SIG-M5 (cell line): ENCODE data around the gene L1CAM.
"Not testable (repeated sequence)": the region's sequence is repeated elsewhere in the genome, so short reads cannot be mapped to it uniquely, and the experiment has no call there.

ENCODE experiments used
- DNase-seq: peaks from one replicate; lab custom pipeline; 2025; lab: John Stamatoyannopoulos, UW

L1CAM gene

DNA sequence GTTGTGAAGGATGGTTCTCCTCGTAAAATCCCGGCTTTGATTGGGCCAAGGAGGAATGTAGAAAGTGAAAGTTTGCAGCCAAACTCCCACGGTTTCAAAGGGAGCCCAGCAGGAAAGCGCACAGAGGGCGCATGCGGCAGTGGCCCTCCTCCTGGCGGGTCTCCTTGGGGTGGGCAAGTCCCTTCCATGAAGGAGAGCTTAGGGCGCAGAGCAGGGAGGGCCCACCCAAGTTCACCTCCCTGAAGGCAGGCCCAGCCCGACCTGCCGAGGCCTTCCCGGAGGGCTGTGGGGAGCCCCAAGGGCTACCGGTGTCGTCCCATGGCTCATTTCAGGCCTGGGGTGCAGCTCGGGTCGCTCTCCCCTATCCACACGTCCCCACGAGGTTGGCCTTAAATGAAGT lies 57.7 kb downstream of the L1CAM start:
- no peak for DNase-seq

DNA sequence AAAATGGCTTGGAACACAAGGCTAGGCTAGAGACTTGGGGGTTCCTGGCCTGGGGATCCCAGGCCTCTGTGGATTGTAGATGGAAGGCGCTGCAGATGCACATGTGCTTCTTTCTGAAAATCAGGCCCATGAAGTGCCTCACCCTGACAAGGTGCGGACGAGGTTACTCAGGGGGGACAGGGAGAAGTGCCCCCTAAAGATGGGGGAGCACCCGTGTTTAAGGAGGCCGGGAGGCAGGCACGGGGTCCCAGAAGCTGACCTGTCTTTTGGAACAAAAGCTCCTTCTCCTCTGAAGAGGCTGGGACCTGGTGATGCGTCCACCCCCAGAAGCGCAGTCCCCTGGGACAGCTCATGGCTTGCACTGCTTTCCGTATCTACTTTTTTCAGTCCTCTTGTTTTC lies 58.1 kb downstream of the L1CAM start:
- no peak for DNase-seq

DNA sequence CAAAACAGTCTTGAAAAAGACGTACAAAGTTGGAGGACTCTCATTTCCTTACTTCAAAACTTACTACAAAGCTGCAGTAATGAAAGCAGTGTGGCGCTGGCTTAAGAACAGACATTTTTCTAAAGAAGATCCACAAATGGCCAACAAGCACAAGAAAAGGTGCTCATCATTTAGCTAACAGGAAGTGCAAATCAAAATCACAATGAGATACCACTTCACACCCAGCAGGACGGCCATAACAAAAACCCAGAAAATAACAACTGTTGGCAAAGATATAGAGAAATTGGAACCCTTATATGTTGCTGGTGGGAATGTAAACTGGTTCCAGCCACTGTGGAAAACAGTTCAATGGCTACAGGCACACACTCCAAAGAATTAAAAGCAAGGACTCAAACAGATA lies 59.0 kb downstream of the L1CAM start:
- DNase-seq: no peak

DNA sequence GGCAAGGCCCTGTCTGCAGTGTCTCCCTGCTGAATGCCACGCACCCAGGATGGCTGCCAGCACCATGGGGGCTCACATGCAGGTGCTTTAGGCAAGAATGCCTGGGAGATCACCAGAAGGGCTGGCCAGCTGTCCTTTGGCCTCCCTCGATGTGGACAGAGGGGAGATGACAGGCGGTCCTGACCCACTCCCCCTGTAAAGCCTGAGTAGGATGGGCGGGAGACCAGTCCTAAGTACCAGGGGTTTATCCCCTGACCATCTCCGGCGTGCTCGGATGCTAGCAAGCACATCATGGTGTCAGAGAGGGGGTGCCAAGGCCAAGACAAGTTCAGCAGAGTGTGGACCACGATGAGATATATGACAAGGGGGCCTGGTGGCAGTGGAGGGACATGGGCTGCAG lies 60.9 kb downstream of the L1CAM start:
- no peak for DNase-seq

DNA sequence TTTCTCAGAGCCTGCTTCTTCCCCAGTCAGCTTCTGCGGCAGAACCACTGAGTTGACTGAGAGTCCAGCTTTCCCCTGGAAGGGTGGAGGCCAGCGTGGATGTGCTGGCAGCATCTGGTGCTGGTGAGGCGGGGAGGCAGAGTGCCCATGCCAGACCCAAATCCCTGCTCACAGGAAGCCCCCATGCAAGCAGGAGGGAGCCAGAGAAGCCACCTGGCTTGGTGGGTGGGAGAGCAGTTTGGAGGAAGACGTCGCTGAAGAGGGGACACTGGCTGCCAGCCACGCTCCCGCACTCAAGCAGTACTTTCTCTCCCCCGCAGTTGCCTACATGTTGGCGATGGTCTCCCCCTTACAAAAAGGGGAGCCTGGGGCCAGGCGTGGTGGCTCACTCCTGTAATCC lies 61.6 kb downstream of the L1CAM start:
- no peak for DNase-seq

DNA sequence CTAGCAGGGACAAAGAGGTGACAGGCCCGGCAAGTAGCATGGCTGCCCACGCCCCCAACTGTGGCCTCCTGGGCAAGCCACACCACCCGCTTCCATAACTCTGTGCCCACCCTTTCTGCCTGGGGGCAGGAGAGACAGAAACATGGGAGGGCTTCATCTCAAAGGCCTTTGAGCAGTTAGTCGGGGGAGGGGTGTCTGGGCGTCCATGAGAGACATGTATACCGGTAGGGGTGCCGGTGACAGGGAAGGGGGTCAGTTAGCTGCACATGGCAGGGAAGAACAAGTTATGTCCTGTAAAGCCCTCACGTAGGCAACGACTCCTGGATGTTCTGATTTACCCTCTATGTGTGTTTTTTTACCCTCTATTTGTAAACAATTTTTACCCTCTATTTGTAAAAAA lies 64.9 kb downstream of the L1CAM start:
- no peak for DNase-seq

DNA sequence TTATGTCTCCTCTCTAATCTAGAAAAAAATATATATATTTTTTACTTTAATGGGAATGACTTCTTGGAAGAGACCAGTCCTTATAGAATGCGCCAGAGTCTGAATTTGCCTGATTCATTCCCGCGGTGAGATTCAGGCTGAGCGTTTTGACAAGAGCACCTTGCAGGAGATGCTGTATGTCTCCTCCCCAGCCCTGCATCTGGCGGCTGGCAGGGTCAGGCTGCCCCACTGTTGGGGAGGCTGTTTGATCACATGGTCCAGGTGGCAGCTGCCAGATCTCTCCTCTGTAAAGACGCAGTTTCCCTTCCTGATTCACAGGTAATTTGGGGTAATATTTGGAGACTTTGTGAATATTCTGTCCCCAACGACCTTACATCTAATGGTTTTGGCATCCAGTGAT lies 65.4 kb downstream of the L1CAM start:
- DNase-seq: no peak

DNA sequence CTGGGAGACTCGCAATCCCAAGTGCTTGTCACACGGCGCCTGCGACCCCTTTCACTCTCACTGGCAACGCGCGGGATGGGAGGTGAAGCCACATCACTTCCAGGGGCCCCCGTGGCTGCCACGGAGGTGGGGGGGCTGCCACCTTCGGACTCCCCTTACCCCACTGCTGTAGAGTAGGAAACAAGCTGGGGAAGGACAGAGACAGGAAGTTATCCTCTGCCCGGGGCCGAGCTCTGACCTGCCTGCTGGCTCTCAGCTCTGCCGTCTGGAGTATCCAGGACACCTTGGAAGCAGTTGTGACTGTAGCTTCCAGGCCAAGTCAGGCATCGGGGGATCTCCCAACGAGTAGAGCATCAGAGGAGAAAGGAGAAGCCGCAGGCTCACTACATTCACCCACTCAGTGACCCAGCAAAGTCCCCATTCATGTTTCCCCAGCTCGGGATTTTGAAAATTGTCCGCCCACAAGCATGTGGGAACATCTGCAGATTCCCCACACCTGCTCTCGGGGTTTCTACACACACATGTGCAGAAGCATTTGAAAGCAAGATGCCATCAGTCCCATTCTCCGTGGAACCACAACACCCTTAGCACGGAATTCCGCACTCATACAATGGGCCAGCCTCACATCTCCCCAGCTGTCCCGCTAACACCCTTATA lies 66.5 kb downstream of the L1CAM start:
- DNase-seq: no peak

DNA sequence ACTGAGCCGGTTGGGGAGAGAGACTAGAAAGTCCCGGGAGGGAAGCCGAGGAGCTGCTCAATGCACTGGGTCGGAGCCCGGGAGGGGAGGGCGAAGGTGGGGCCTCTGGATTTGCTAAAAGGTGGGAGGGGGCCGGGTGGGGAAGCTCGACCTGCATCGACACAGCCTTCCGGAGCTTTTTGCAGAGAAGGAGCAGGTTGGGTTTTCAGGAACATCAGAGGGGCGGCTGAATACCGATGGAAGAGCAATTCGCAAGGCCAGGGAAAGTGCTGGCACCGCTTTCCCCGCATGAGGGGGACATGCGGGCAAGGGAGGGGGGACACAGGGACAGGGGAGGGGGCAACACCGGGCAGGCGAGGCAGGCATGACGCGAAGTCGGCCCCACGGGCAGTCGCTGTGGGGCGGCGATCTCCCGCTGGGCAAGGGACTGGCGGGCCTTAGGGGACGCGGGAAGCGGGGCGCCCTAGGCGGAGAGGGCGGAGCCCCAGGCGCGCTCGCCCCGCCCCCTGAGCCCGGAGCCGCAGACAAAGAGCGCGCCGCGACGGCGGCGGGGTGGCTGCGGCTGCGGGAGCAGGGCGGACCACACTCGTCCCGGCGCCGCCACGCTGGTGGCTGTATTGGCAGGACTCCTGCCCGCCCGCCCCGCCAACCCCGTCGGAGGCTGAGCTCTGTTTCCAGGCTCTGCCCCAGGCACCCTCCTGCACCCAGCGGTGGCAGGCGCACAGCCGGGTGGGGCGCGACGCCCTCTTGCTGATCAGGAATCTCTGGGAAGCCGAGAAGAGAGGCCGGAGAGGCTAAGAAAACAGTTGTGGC lies 67.2 kb downstream of the L1CAM start:
- DNase-seq: no peak

DNA sequence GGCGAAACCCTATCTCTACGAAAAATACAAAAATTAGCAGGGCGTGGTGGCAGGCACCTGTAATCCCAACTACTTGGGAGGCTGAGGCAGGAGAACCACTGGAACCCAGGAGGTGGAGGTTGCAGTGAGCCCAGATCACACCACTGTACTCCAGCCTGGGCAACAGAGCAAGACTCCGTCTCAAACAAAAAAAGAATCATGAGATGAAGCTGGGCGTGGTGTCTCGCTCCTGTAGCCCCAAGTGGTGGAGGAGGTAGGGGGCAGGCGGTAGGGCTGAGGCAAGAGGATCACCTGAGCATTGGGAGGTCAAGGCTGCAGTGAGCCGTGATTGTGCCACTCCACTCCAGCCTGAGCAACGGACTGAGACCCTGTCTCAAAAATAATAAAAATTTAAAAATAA lies 67.9 kb downstream of the L1CAM start:
- not testable (repeated sequence) for DNase-seq

DNA sequence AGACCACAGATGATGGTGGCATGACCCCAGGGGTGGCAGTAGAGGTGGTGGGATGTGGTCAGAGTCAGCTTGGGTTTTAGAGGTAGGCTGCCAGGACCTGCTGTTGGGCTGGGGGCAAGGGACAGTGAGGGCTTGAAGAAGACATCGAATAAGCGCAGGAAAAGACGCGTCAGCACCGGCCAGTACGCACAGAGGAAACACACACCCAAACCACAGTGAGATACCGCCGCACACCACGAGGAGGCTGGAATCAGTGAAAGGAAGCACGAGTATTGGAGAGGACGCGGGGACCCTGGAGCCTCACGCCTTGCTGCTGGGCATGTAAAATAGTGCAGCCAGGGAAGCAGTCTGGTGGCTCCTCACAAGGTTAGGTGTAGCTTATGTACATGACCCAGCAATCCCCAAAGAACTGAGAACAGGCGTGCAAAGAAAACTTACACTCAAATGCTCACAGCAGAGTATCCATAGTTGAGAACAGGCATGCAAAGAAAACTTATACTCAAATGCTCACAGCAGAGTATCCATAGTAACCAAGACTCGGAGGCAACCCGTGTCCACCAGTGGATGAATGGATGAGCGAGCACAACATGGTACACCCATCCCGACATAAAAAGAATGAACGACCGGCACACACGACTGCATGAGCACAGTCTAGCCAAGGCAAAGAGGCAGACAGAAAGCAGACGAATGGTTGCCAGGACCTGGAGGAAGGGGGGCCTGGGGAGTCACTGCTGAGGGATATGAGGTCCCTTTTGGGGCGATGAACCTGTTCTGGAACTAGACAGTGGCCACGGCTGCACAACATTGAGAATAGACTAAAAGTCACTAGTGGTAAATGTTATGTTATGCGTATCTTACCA lies 68.9 kb downstream of the L1CAM start:
- DNase-seq: no peak

DNA sequence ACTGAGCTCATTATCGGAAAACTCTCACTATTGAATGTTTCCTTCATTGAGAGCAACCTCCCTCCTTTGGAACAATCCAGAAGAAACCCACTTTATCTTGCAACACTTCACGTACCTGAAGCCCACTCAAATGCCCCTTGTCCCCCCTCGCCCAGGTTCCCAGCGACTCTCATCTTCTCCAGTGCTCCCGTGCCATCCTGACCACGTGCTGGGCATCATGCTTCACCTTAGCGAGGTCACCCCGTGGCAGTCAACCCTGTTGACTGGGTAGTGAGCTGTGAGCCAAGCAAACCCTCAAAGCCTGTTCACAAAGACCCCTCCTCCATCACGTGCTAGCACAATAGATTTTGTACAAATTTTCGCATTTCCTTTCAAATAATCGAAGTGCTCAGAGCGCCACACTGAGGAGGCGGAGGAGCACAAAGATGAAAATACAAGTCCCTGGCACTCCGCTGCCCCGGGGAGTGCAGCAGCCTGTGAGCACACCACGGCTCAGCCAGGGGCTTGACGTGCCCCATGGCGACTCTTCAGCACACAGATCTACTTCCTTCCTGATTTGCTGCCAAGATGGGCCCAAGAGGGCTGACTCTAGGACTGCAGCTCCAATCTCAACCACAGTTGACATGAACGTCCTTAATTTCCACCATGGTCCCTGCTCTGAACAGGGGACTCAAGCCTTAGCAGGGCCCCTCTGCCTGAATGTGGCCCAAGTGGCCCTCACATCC lies 71.2 kb downstream of the L1CAM start:
- DNase-seq: no peak

DNA sequence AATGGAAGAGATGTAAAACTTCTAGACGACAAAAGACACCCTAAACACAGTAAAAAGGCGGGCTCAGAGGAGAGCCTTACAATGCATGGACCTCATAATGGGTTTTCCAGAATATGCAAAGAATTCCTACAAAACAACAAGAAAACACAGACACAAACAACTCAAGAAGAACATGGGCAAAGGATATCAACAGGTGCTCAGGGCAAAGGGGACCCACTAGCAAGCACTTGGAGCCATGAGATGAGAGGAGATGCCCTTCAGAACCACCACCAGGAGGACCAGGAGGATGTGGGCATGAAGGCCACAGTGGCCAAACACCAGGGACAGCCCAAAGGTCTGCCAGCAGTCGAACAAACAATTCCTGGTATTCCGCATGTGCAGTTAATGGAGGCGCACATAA lies 72.8 kb downstream of the L1CAM start:
- no peak for DNase-seq

DNA sequence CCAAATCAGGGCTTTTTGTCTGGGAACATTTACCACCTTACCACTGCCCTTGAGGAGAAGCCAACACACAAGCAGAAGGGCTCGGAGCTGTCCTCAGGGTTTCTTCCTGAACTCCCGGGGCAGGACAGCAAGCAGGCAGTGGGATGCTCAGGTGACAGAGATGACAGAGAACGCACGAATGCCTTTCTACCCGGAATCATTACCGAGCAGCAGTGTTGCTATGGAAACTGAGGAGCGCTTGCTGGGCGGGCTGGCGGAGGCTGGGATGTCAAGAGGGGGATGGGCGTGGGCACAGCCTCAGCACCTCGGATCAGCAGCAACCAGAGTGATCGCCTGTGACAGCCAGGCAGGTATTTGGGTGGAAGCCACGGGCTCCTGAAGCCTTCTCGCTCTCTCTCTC lies 73.8 kb downstream of the L1CAM start:
- no peak for DNase-seq
